Endothelial cell (in vitro differentiated cells): ENCODE data around the gene CDCA8. TPM values are rescaled to one million over a fixed set of nuclear protein-coding genes. Genes with fewer than 3 reads are reported as not detected.

Source experiments
- DNase-seq: peaks from one replicate; pipeline ENCODE4 v3.0.0; 2021; ENCODE audit warnings: low spot score
- H3K27ac Mint-ChIP-seq: one replicate; pipeline ENCODE4 v1.8.0; 2021; ENCODE audit warnings: mixed read lengths, inconsistent platforms; ENCODE audit not compliant: unreplicated experiment
- H3K27me3 Mint-ChIP-seq: one replicate; pipeline ENCODE4 v1.8.0; 2021; ENCODE audit warnings: mild to moderate bottlenecking, moderate library complexity, mixed read lengths, inconsistent platforms; ENCODE audit not compliant: unreplicated experiment
- H3K36me3 Mint-ChIP-seq: one replicate; pipeline ENCODE4 v1.8.0; 2021; ENCODE audit warnings: mild to moderate bottlenecking, low read depth, mixed read lengths, inconsistent platforms; ENCODE audit not compliant: unreplicated experiment
- H3K4me1 Mint-ChIP-seq: one replicate; pipeline ENCODE4 v1.8.0; 2021; ENCODE audit warnings: mild to moderate bottlenecking, mixed read lengths, inconsistent platforms; ENCODE audit not compliant: unreplicated experiment
- H3K4me3 Mint-ChIP-seq: one replicate; pipeline ENCODE4 v1.8.0; 2021; ENCODE audit warnings: mild to moderate bottlenecking, mixed read lengths, inconsistent platforms; ENCODE audit not compliant: unreplicated experiment
- H3K9me3 Mint-ChIP-seq: one replicate; pipeline ENCODE4 v1.8.0; 2021; ENCODE audit warnings: mixed read lengths, inconsistent platforms; ENCODE audit not compliant: unreplicated experiment
- total RNA-seq: library from RNA; stranded (reverse); fragmentation: NEBNext Ultra II Directional; extraction: Animal tissue kit (Norgen Biotek cat#: 25700); gene quantifications from one replicate; pipeline ENCODE4 v1.2.1, GENCODE V29; 2021; ENCODE audit not compliant: unreplicated experiment
- TF ChIP-seq, protein P1 (sequence below): fragments of 200-600 bp; sonication (generic); IDR thresholded peaks from one replicate; pipeline ENCODE4 v1.5.0; 2021; ENCODE audit warnings: antibody characterized with exemption; ENCODE audit not compliant: unreplicated experiment

Gene CDCA8
- total RNA-seq, 1 donor from 2014 or later, result 7.8 TPM

DNA sequence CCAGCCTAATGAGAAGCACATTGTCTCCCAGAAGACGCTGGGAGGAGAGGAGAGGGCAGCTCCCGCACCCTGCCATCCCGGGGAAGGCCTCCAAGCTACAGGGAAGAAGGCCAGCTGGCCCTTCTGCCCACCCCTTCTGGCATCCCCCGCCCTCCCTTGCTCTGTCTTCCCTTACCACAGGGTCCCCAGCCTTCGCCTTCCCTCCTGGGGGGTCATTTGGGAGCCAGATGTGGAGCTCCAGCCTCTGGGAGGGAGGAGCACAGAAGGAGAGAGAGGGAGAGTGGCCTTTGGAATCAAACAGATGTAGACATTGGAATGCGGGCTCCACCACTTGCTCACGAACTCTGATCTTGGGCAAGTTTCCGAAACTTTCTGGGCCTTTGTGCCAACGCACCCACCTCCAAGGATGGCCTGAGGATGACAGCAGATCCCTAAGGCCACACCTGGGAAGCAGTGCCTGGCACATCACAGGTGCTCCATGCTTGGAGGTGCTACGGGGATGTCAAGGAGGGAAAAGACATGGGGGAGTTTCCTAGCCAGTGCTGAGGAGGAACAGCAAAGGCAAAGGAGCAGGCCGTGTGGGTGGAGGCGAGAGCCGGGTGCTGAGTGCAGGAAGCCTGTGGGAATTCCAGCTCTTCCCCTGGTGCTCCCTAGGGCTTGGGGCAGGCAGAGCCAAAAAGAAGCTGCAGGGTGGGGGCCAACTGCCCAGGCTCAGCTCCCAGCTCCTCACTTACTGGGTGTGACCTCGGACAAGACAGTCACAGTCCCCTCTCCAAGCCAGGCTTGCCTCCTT lies 34.5 kb upstream of the CDCA8 start:
- Mint-ChIP-seq H3K9me3 (no peaks in the 10 kb centered on the region), H3K4me1 (no peaks in the 10 kb centered on the region), H3K4me3 (no peak overlapping the region), H3K27ac (no peak overlapping the region), H3K27me3 (peaks cover 6% of the 10 kb centered on the region), H3K36me3 (no peaks in the 10 kb centered on the region)
- DNase-seq, result no peak
- TF ChIP-seq, protein P1, sequence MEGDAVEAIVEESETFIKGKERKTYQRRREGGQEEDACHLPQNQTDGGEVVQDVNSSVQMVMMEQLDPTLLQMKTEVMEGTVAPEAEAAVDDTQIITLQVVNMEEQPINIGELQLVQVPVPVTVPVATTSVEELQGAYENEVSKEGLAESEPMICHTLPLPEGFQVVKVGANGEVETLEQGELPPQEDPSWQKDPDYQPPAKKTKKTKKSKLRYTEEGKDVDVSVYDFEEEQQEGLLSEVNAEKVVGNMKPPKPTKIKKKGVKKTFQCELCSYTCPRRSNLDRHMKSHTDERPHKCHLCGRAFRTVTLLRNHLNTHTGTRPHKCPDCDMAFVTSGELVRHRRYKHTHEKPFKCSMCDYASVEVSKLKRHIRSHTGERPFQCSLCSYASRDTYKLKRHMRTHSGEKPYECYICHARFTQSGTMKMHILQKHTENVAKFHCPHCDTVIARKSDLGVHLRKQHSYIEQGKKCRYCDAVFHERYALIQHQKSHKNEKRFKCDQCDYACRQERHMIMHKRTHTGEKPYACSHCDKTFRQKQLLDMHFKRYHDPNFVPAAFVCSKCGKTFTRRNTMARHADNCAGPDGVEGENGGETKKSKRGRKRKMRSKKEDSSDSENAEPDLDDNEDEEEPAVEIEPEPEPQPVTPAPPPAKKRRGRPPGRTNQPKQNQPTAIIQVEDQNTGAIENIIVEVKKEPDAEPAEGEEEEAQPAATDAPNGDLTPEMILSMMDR, result no peak

DNA sequence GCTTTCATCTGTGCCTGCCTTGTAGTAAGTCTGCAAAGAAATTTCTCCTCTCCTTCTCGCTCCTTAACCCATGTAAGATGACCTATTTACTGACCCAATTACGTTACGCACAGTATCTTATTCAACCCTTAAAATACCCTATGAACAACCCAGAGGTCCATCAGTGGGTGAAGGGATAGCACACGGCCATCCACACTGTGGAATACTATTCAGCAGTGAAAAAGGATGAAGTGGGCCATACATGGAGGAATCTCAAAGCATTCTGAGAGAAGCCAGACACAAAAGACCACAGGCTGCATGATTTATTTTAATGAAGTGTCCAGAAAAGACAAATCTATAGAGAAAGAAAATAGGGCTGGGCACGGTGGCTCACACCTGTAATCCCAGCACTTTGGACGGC lies 33.8 kb upstream of the CDCA8 start:
- Mint-ChIP-seq H3K4me3 (no peak overlapping the region), H3K27me3 (peaks cover 6% of the 10 kb centered on the region), H3K9me3 (no peaks in the 10 kb centered on the region), H3K36me3 (no peaks in the 10 kb centered on the region), H3K27ac (no peak overlapping the region), H3K4me1 (no peaks in the 10 kb centered on the region)
- DNase-seq, result no peak
- TF ChIP-seq, protein P1, result no peak

DNA sequence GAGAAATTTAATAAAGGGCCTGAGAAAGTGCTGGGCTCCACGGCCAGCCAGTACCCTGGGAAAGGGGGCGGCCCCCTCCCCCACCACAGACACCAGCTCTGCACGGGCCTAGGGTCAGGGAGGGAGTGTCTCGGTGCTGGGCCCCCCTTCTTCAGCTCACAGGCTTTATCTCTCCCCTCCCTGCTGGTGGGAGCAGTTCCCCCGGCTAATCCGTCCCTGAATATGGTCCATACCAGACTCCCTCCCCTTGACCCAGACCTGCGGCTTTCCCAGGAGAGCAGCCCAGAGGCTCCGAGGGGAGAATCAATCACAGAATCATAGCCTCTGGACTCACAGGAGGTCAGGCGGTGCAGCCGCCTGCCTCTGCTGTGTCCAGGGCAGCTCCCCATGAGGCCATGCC lies 31.7 kb upstream of the CDCA8 start:
- H3K27ac Mint-ChIP-seq, result no peak overlapping the region
- H3K27me3 Mint-ChIP-seq, result peaks cover 4% of the 10 kb centered on the region
- no peaks in the 10 kb centered on the region for H3K9me3 Mint-ChIP-seq
- TF ChIP-seq, protein P1, result no peak
- no peaks in the 10 kb centered on the region for H3K36me3 Mint-ChIP-seq
- H3K4me3 Mint-ChIP-seq, result no peak overlapping the region
- no peaks in the 10 kb centered on the region for H3K4me1 Mint-ChIP-seq
- no peak for DNase-seq

DNA sequence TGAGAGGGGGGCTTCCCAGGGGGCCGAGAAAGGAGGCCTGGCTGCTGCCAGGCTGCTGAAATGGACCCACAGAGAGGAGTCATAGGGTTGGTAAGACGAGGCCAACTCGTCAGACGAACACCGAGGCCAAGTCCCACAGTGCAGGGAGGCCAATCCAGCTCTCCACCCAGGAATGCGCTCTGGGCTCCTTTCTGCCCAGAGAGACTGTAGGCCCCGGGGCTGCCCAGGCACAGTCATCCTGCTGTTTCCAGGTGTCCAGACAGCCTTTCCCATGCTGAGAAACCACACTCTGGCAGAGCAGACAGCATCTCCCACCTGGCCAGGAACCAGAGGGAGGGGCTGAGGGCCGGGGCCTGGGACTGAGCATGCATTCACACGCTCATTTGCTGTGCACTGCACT lies 30.9 kb upstream of the CDCA8 start:
- no peak for DNase-seq
- Mint-ChIP-seq H3K4me3 (no peak overlapping the region), H3K27ac (no peak overlapping the region), H3K27me3 (peaks cover 4% of the 10 kb centered on the region), H3K4me1 (no peaks in the 10 kb centered on the region), H3K36me3 (no peaks in the 10 kb centered on the region), H3K9me3 (no peaks in the 10 kb centered on the region)
- TF ChIP-seq, protein P1, result no peak

DNA sequence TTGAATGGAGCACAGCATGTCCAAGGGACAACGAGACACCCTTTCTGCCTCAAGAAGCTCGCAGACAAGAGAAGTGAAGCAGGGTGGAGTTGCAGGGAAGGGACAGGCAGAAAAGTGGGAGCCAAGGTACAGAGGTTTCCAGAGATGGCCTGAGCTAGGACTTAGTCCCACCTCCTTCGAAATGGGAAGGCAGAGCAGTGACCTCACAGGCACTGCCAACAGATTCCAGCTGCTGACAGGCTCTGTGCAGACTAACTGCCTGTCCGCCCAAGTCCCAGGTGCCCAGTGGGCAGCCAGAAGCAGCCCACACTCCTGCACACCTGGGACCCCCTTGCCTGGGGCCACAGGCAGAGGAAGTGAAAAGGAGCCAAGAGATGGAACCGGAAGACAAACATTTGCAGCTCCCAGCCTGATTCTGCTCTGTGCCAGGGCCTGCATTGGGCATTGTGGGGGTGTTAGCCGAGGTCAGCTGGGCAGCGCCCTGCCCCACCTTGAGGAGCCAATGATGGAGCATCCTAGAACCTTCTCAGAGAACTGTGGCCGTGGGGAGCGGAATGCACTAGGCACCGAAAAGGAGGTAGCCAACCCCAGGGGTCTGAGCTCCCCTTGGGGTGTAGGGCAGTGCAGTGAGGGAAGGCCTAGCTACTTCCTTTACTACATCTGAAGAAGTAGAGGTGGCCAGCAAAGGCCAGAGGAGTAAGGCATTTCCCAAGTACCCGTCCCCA lies 30.1 kb upstream of the CDCA8 start:
- no peaks in the 10 kb centered on the region for H3K36me3 Mint-ChIP-seq
- TF ChIP-seq, protein P1, result no peak
- no peaks in the 10 kb centered on the region for H3K4me1 Mint-ChIP-seq
- peaks cover 4% of the 10 kb centered on the region for H3K27me3 Mint-ChIP-seq
- no peak for DNase-seq
- H3K4me3 Mint-ChIP-seq, result no peak overlapping the region
- no peak overlapping the region for H3K27ac Mint-ChIP-seq
- H3K9me3 Mint-ChIP-seq, result no peaks in the 10 kb centered on the region
